Stimulated activated CD8-positive, alpha-beta memory T cell treated with anti-CD3 and anti-CD28 coated beads, Interleukin-2, amount 100 ng/mL, for 1 hour (primary cell): Measurements from ENCODE around the gene TMEM41A.
A peak's percentile ranks its signal among the peaks of the same experiment; 100 is the strongest.

Experiments used
- DNase-seq, 2 donors: peaks; one replicate each; pipeline ENCODE4 v3.0.0-alpha.2; 2020; ENCODE audit warnings: low read depth in 2 of 2

Gene TMEM41A

GRCh38 chr3:185498503-185499396 is at the start of gene TMEM41A:
Gene TMEM41A, minus strand, starts transcription at chr3:185499035. Its CDS starts 74 bp downstream, at chr3:185498961.
- peak; percentile 71 to 81 for DNase-seq

- no peak for DNase-seq
These were observed 41.9 kb upstream of the TMEM41A start for GRCh38 chr3:185540695-185541094.

GRCh38 chr3:185539934-185540333 is 41.1 kb upstream of the TMEM41A start:
- no peak for DNase-seq

GRCh38 chr3:185537369-185537970 is 38.6 kb upstream of the TMEM41A start:
- no peak for DNase-seq

GRCh38 chr3:185534511-185534910 is 35.7 kb upstream of the TMEM41A start:
- no peak for DNase-seq

- no peak for DNase-seq
These were observed 34.1 kb upstream of the TMEM41A start for GRCh38 chr3:185532901-185533300.

GRCh38 chr3:185530856-185531255 is 32.0 kb upstream of the TMEM41A start:
- no peak for DNase-seq

GRCh38 chr3:185528532-185528931 is 29.7 kb upstream of the TMEM41A start:
- DNase-seq: no peak

GRCh38 chr3:185527364-185527763 is 28.5 kb upstream of the TMEM41A start:
- DNase-seq: no peak

- no peak for DNase-seq
These were observed 27.6 kb upstream of the TMEM41A start for GRCh38 chr3:185526349-185526951.

- DNase-seq: no peak
These were observed 22.7 kb upstream of the TMEM41A start for GRCh38 chr3:185521349-185522138.

- no peak for DNase-seq
These were observed 20.2 kb upstream of the TMEM41A start for GRCh38 chr3:185519021-185519420.

- DNase-seq: no peak
These were observed 18.7 kb upstream of the TMEM41A start for GRCh38 chr3:185517387-185518130.

- DNase-seq: no peak
These were observed 12.9 kb upstream of the TMEM41A start for GRCh38 chr3:185511711-185512110.

GRCh38 chr3:185508335-185508991 is 9.6 kb upstream of the TMEM41A start:
- DNase-seq: no peak

- no peak for DNase-seq
These were observed 9.0 kb upstream of the TMEM41A start for GRCh38 chr3:185507883-185508282.

GRCh38 chr3:185504636-185505035 is 5.8 kb upstream of the TMEM41A start:
- no peak for DNase-seq

- DNase-seq: no peak
These were observed 4.7 kb upstream of the TMEM41A start for GRCh38 chr3:185503521-185503920.

GRCh38 chr3:185502987-185503386 is 4.2 kb upstream of the TMEM41A start:
- DNase-seq: no peak

- no peak for DNase-seq
These were observed 8.6 kb downstream of the TMEM41A start for GRCh38 chr3:185490241-185490640.

- DNase-seq: no peak
These were observed 9.4 kb downstream of the TMEM41A start for GRCh38 chr3:185489462-185489861.
